Measurements from ENCODE around the gene ATP6V0A4. TPM values are rescaled to one million over a fixed set of nuclear protein-coding genes. Genes with fewer than 3 reads are reported as not detected.
A peak's percentile ranks its signal among the peaks of the same experiment; 100 is the strongest.

The ATP6V0A4 gene
- total RNA-seq, 1 experiment from 2014 or later, result 9.1 TPM

DNA sequence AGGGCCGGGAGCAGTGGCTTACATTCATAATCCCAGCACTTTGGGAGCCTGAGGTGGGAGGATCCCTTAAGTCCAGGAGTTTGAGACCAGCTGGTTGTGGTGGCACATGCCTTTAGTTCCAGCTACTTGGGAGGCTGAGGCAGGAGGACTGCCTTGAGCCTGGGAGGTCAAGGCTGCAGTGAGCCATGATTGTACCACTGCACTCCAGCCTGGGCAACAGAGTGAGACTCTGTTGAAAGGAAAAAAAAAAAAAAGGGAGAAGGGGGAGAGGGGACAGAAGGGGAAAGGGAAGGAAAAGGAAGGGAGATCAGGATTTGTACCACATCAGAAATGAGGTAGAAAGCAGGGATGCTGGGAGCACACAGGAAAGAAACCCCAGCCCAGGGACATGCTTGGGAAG, 58.1 kb downstream of the ATP6V0A4 start:
- ChIA-PET CTCF (interaction anchor here (0.6 to 0.7 kb wide), 2 partner anchors 107 to 656 kb away, joined by 3 to 6 read pairs; no protein-coding TSS in a partner anchor), POLR2A (ENCODE audit: unreplicated experiment) (no interaction called here)
- H3K9me2 ChIP-seq (ENCODE audit: insufficient read depth), result no peaks in the 10 kb centered on the region
- H3K27ac ChIP-seq, result no peak overlapping the region
- H4K20me1 ChIP-seq (ENCODE audit: insufficient read depth), result no peaks in the 10 kb centered on the region
- DNase-seq, result no peak
- no peaks in the 10 kb centered on the region for H3K27me3 ChIP-seq (ENCODE audit: insufficient read depth, low read depth)
- intact Hi-C loops (cut with micrococcal nuclease; ENCODE audit: unreplicated experiment), result loop anchor here (2.0 to 5.0 kb wide), 5 partner anchors 78 to 1083 kb away; no protein-coding TSS in a partner anchor
- no peaks in the 10 kb centered on the region for H3K79me2 ChIP-seq (ENCODE audit: low read depth)
- no peaks in the 10 kb centered on the region for H3F3A ChIP-seq (ENCODE audit: insufficient read depth, low read depth)
- no peaks in the 10 kb centered on the region for H3K36me3 ChIP-seq (ENCODE audit: low read depth)
- peaks cover 10% of the 10 kb centered on the region for H3K4me1 ChIP-seq (replicated peaks; ENCODE audit: insufficient read depth)
- TF ChIP-seq, protein P1, sequence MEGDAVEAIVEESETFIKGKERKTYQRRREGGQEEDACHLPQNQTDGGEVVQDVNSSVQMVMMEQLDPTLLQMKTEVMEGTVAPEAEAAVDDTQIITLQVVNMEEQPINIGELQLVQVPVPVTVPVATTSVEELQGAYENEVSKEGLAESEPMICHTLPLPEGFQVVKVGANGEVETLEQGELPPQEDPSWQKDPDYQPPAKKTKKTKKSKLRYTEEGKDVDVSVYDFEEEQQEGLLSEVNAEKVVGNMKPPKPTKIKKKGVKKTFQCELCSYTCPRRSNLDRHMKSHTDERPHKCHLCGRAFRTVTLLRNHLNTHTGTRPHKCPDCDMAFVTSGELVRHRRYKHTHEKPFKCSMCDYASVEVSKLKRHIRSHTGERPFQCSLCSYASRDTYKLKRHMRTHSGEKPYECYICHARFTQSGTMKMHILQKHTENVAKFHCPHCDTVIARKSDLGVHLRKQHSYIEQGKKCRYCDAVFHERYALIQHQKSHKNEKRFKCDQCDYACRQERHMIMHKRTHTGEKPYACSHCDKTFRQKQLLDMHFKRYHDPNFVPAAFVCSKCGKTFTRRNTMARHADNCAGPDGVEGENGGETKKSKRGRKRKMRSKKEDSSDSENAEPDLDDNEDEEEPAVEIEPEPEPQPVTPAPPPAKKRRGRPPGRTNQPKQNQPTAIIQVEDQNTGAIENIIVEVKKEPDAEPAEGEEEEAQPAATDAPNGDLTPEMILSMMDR (conservative IDR thresholded peaks at IDR 0.05), result no peak
- TF ChIP-seq EZH2 (IDR thresholded peaks at IDR 0.05; ENCODE audit: low read depth), result no peak
- no peaks in the 10 kb centered on the region for H3K9me3 ChIP-seq (ENCODE audit: insufficient read depth, low read depth)
- BruUV-seq (replicated peaks), result no TSS peak
- no peak overlapping the region for H2AFZ ChIP-seq
- no peak overlapping the region for H3K4me2 ChIP-seq
- no peak overlapping the region for H3K4me3 ChIP-seq

DNA sequence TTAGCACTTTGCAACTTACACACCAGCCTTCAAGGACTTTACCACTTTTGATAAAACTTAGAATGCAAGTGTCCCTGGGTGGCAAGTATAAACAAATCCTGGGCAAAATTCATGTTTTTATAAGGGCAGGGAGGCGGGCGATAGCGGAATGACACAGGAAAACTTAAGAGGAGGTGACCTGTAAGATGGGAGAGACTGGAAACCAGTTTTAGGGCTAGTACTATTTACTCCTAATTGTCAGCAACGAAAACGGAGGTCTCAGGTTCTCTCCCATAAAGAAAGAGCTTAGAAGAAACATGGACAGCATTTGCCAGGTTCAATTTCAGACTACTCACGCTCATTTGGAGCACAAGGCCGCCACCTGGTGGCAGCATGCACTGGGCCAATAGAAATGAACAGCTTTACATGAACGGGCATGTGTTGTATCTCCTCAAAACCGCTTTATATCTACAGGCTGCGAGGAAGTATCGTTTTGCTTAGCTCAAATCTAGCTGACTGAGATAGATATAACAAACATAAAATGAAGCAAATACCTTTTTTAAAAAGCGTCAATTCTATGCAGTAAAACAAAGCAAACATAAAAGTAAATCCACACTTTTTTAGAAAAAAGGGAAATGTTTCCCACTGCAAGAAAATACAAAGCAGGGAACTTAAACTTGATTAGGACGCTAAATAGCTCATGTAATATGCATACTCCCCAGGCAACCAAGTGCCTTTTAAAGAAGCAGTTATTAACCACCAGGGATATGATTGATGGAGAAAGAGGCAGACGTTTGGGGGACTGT, 59.3 kb downstream of the ATP6V0A4 start:
- Histone ChIP-seq H3K79me2 (ENCODE audit: low read depth) (no peaks in the 10 kb centered on the region), H4K20me1 (ENCODE audit: insufficient read depth) (no peaks in the 10 kb centered on the region), H3K4me2 (peak overlapping the region; percentile 4; the same call in 1 of the 2 replicates), H3K36me3 (ENCODE audit: low read depth) (no peaks in the 10 kb centered on the region), H3K27ac (no peak overlapping the region), H3K4me3 (no peak overlapping the region), H3K27me3 (ENCODE audit: insufficient read depth, low read depth) (no peaks in the 10 kb centered on the region), H3K4me1 (replicated peaks; ENCODE audit: insufficient read depth) (peaks cover 10% of the 10 kb centered on the region), H3K9me3 (ENCODE audit: insufficient read depth, low read depth) (no peaks in the 10 kb centered on the region), H3F3A (ENCODE audit: insufficient read depth, low read depth) (no peaks in the 10 kb centered on the region), H3K9me2 (ENCODE audit: insufficient read depth) (no peaks in the 10 kb centered on the region), H2AFZ (no peak overlapping the region)
- BruUV-seq (replicated peaks), result no TSS peak
- DNase-seq, result peak; percentile 73 to 86
- TF ChIP-seq, protein P1 (conservative IDR thresholded peaks at IDR 0.05), result peak; percentile 99
- TF ChIP-seq EZH2 (IDR thresholded peaks at IDR 0.05; ENCODE audit: low read depth), result no peak
- intact Hi-C loops (cut with micrococcal nuclease; ENCODE audit: unreplicated experiment), result loop anchor here (1.0 to 5.0 kb wide), 8 partner anchors 76 to 1081 kb away; no protein-coding TSS in a partner anchor
- CTCF ChIA-PET, result interaction anchor here (0.5 to 1.2 kb wide), 6 partner anchors 16 to 730 kb away, joined by 3 to 15 read pairs (median 4); no protein-coding TSS in a partner anchor
- POLR2A ChIA-PET (ENCODE audit: unreplicated experiment), result interaction anchor here (0.6 kb wide), 2 partner anchors 569 to 737 kb away, joined by 4 to 5 read pairs; partner anchors contain the start of gene CREB3L2

DNA sequence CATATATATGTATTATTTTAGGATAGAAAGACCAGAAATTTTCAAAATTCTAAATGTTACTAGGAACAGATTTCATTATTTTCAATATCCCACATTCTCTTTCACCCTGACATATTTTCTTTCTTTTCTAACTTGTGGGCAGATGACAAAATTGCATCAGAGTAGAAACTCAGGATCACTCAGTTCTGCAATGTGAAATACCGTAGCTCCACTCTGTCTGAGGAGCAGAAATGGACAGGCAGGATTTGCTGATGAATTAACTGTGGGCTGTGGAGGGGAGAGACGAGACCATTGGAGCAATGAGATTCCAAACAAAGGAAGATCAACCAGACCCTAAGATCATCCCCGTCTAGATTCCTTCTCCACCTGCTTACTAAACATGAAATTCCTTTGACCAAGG, 59.9 kb downstream of the ATP6V0A4 start:
- CTCF ChIA-PET, result interaction anchor here (0.5 to 1.2 kb wide), 3 partner anchors 153 to 577 kb away, joined by 3 to 15 read pairs (median 4); no protein-coding TSS in a partner anchor
- intact Hi-C loops (cut with micrococcal nuclease; ENCODE audit: unreplicated experiment), result loop anchor here (1.0 to 5.0 kb wide), 8 partner anchors 76 to 1081 kb away; no protein-coding TSS in a partner anchor
- Histone ChIP-seq H2AFZ (no peak overlapping the region), H3K27ac (no peak overlapping the region), H3K9me2 (ENCODE audit: insufficient read depth) (no peaks in the 10 kb centered on the region), H3K36me3 (ENCODE audit: low read depth) (no peaks in the 10 kb centered on the region), H3K27me3 (ENCODE audit: insufficient read depth, low read depth) (no peaks in the 10 kb centered on the region), H3K4me2 (0 out of 2 replicates have a peak overlapping the region, but pooled peaks have one; percentile 4), H3K4me1 (replicated peaks; ENCODE audit: insufficient read depth) (peaks cover 10% of the 10 kb centered on the region), H3K79me2 (ENCODE audit: low read depth) (no peaks in the 10 kb centered on the region), H3F3A (ENCODE audit: insufficient read depth, low read depth) (no peaks in the 10 kb centered on the region), H3K9me3 (ENCODE audit: insufficient read depth, low read depth) (no peaks in the 10 kb centered on the region), H3K4me3 (no peak overlapping the region), H4K20me1 (ENCODE audit: insufficient read depth) (no peaks in the 10 kb centered on the region)
- TF ChIP-seq, protein P1 (conservative IDR thresholded peaks at IDR 0.05), result no peak
- TF ChIP-seq EZH2 (IDR thresholded peaks at IDR 0.05; ENCODE audit: low read depth), result no peak
- no TSS peak for BruUV-seq (replicated peaks)
- no peak for DNase-seq
- POLR2A ChIA-PET (ENCODE audit: unreplicated experiment), result interaction anchor here (0.6 kb wide), 1 partner anchor 737 kb away, joined by 4 read pairs; the partner anchor contains the start of gene CREB3L2
